Calu3 (cell line): Measurements from ENCODE around the gene STK17B. TPM values are rescaled to one million over a fixed set of nuclear protein-coding genes. Genes with fewer than 3 reads are reported as not detected.

ENCODE experiments used
- BruUV-seq: library from RNA; stranded (reverse); fragments of 400-500 nt; replicated peaks from 2 replicates; lab custom pipeline; 2021; lab: Mats Ljungman, UMichigan
- CTCF ChIA-PET: fragments of 300-600 bp; sonication (Branson Sonifier 250); formaldehyde crosslinking; loops from one replicate; lab custom pipeline; 2022; ENCODE audit warnings: antibody characterized with exemption; lab: Charles Lee
- DNase-seq: peaks from one replicate; pipeline ENCODE4 v3.0.0; 2022
- H3K27ac Mint-ChIP-seq: one replicate; pipeline ENCODE4 v1.8.0; 2022; ENCODE audit warnings: mixed read lengths; ENCODE audit not compliant: unreplicated experiment
- H3K27me3 Mint-ChIP-seq: one replicate; pipeline ENCODE4 v1.8.0; 2022; ENCODE audit warnings: mixed read lengths; ENCODE audit not compliant: unreplicated experiment
- H3K36me3 Mint-ChIP-seq: one replicate; pipeline ENCODE4 v1.8.0; 2022; ENCODE audit warnings: mild to moderate bottlenecking, moderate library complexity, mixed read lengths; ENCODE audit not compliant: insufficient read depth, unreplicated experiment
- H3K4me1 Mint-ChIP-seq: one replicate; pipeline ENCODE4 v1.8.0; 2022; ENCODE audit warnings: mild to moderate bottlenecking, low read depth, mixed read lengths; ENCODE audit not compliant: unreplicated experiment
- H3K4me3 Mint-ChIP-seq: one replicate; pipeline ENCODE4 v1.8.0; 2022; ENCODE audit warnings: mild to moderate bottlenecking, low read depth, moderate library complexity, mixed read lengths; ENCODE audit not compliant: unreplicated experiment
- H3K9me3 Mint-ChIP-seq: one replicate; pipeline ENCODE4 v1.8.0; 2022; ENCODE audit warnings: low read depth, mixed read lengths; ENCODE audit not compliant: unreplicated experiment
- CTCF ChIP-seq: fragments of 200-600 bp; IDR thresholded peaks from one replicate; pipeline ENCODE4 v1.8.0; 2022; ENCODE audit warnings: antibody characterized with exemption; ENCODE audit not compliant: unreplicated experiment
- intact Hi-C: fragments of 100-400 bp; cut with micrococcal nuclease; formaldehyde crosslinking; loops from one replicate; pipeline ENCODE4 v1.10.0; 2022; ENCODE audit not compliant: unreplicated experiment
- total RNA-seq: library from RNA; stranded (reverse); gene quantifications from 2 replicates; pipeline ENCODE4 v1.2.3, GENCODE V29; 2022

Gene STK17B
- total RNA-seq, 1 experiment from 2014 or later: 38.5 TPM

GRCh38 chr2:196137271-196137670, 34.1 kb downstream of the STK17B start:
- DNase-seq: no peak
- Mint-ChIP-seq H3K27ac (no peak overlapping the region), H3K36me3 (peaks cover 47% of the 10 kb centered on the region), H3K4me3 (no peak overlapping the region), H3K27me3 (no peaks in the 10 kb centered on the region), H3K4me1 (no peaks in the 10 kb centered on the region), H3K9me3 (no peaks in the 10 kb centered on the region)
- intact Hi-C loops: no loop called here
- CTCF ChIA-PET: no interaction called here
- BruUV-seq: no TSS peak
- no peak for TF ChIP-seq CTCF

DNA sequence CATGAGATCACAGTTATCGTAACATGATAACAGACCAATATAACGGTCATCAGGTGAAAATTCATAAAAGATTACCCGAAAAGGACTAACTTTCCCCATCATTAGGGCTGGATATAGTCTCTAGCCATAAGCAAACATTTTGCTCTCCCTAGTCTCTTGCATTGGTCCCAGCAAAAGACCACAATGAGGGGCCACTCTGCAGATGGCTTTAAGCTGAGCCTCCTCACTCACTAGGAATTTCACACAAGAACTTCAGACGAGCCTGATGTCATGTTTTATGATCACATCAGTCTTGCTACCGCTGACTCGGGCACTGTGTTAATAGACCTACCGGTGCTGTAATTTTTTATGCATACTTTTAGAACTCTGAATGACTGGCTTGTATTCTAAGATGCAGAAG, 35.2 kb downstream of the STK17B start:
- H3K27me3 Mint-ChIP-seq: no peaks in the 10 kb centered on the region
- DNase-seq: no peak
- no peak overlapping the region for H3K4me3 Mint-ChIP-seq
- CTCF ChIA-PET: no interaction called here
- no peaks in the 10 kb centered on the region for H3K4me1 Mint-ChIP-seq
- peaks cover 6% of the 10 kb centered on the region for H3K9me3 Mint-ChIP-seq
- TF ChIP-seq CTCF: no peak
- H3K27ac Mint-ChIP-seq: no peak overlapping the region
- BruUV-seq: no TSS peak
- H3K36me3 Mint-ChIP-seq: peaks cover 53% of the 10 kb centered on the region
- intact Hi-C loops: no loop called here

DNA sequence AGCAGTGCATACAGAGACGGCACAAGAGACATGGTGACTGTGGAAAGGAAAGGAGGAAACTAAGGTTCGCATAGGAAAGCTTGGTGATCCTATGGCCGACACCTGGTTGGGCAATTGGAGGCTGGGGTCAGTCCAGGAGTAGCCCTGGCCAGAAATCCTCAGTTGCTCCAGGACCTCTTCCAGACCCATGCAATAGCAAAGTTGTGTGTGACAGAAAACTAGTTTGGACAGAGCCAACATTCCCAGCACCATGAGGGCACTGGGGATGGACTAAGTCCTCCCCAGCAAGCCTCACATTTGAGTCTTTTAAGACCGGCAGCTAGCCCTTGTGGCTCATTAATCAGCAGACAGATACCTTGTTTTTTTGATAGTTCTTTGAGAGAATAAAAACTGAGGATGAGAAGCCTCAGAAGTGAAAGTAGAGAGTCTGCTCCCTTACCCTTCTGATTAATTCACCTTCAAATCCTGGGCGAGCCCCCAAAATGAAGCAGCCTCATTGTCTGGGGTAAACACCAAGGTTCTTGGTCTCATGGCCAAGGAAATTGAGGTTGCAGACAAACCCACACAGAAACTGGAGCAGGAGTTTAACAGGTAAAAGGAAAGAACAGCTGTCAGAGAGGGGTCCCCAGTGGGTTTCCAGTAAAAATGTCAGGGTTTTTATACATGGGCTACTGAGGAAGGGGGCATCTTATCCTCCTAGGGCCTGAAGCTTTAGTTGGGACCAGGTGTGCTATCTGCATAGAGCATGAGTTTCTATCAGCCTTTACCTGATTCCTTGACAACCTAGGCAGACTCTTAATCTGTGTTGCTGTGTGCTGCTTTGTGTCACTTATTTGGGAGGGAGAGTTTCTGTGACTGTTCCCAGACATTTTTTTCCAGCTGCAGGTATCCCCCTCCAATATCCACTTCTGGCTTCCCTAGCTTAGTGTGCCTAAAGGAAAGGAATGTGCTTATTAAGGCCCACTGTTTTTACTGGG, 39.1 kb downstream of the STK17B start:
- H3K4me3 Mint-ChIP-seq: no peak overlapping the region
- peaks cover 42% of the 10 kb centered on the region for H3K36me3 Mint-ChIP-seq
- CTCF ChIA-PET: no interaction called here
- peak; percentile 44 for DNase-seq
- intact Hi-C loops: no loop called here
- peak overlapping the region; percentile 22 for H3K27ac Mint-ChIP-seq
- no peaks in the 10 kb centered on the region for H3K27me3 Mint-ChIP-seq
- no TSS peak for BruUV-seq
- H3K9me3 Mint-ChIP-seq: peaks cover 17% of the 10 kb centered on the region
- H3K4me1 Mint-ChIP-seq: no peaks in the 10 kb centered on the region
- TF ChIP-seq CTCF: no peak

DNA sequence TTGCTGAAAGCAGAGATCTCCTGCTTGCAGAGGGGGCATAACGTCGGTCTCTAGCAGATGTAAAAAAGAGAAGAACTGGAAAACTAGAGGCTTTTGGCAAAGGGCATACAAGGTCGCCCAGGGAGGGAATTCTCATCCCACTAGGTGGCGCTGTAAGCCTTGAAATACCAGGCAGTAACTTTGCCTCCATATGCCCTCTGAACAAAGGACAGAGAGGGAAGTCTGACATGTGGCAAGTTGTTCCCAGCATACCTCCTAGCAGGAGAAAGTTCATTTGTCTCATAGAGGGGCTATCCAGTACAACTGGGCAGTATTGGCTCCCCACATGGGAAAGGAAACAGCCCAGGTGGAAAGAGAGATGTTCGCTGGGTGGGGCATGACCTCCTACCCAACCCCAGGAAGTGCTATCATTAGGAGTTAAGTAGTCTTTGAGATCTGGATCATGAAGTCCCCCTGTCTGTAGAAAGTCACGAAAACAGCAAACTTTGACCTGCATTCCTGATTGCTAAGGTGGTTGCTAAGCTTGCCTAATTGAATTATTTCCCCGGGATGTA, 39.9 kb downstream of the STK17B start:
- Mint-ChIP-seq H3K4me3 (no peak overlapping the region), H3K27me3 (no peaks in the 10 kb centered on the region), H3K27ac (peak overlapping the region; percentile 22), H3K9me3 (peaks cover 17% of the 10 kb centered on the region), H3K36me3 (peaks cover 41% of the 10 kb centered on the region), H3K4me1 (no peaks in the 10 kb centered on the region)
- intact Hi-C loops: no loop called here
- peak; percentile 34 for TF ChIP-seq CTCF
- DNase-seq: peak; percentile 19
- CTCF ChIA-PET: no interaction called here
- no TSS peak for BruUV-seq
